ACHN (cell line): ENCODE data around the gene HOXA7.

Experiments
- DNase-seq: peaks from one replicate; pipeline ENCODE4 v3.0.0-alpha.2; 2015
- in situ Hi-C: cut with HindIII; loops from 2 replicates; pipeline ENCODE4 v1.10.0; 2017; ENCODE audit warnings: low sequenced_read_pairs, low pct_ligation_motif_present, low pct_unique_long_range_greater_than_20kb

Gene HOXA7

GRCh38 chr7:27185013-27185853 lies 28.8 kb upstream of the HOXA7 start, which contains the start of gene HOXA11:
HOXA11 (minus strand) TSS chr7:27185232; CDS start chr7:27185144, 88 bp downstream.
- DNase-seq = no peak
- in situ Hi-C loops = no loop called here

- in situ Hi-C loops = no loop called here
- DNase-seq = peak; percentile 79
Measured at GRCh38 chr7:27184337-27185012, 28.0 kb upstream of the HOXA7 start.

DNA sequence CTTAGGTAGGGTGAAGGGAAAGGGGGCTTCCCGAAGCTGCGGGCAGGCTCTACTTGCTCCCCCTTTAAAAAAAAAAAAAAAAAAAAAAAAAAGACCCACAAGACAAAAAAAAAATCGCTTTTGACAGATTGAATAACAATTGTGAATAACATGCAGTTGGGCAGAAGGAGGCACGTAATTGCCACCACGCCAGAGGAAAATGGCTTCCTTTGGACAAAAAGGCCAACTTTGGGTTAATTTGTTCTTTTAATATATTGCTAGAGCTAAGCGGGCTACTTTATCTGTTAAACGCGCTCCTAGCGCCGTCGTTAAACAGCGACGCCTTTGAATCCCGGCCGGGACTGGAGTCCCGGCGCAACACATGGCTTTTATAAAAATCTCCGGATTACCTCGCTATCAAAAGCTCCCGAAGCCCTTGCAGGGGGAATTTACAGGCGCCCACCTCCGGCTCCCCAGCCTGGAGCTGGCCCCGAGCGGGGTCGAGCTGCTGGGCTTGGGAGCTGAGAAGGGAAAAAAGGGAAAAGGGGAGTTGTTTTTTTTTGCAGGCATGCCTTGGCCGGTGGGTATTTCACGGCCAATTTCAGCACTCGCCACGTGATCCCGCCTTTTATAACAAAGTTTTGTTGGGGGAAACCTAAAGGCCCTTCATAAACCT lies 27.3 kb upstream of the HOXA7 start:
- DNase-seq = peak; percentile 50
- in situ Hi-C loops = no loop called here

DNA sequence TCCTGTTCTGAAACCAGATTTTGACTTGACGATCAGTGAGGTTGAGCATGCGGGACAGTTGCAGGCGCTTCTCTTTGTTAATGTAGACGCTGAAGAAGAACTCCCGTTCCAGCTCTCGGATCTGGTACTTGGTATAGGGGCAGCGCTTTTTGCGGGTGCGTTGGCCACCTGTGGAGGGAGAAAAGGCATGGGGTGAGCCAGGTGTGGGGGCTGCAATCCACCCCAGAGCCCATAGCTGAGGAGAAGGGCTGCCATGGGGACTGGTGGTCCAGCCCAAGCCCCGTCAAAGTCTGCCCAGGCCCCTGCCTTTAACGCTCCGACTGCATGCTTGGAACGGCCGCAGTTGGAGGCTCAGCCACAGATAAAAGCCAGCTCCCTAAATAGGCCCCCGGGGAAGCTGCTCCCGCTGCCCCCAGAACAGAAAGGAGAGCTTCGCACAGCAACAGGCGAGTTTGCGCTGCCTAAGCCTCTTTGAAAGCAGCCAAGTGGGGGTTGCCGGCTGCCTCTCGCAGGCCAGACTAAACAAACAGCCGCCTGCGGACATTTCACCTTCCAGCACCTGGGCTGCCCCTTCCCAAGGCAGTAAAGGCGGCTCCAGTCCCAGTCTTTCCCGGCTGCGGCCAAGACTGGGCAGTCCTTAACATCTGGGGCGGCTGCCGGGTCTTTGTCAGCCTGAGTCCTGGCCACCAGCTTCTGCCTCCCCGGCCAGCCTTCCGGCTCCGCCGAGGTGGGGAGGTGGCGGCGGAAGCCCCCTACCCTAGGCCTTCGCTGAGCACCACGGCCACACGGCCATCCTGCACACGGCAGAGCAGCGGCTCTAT lies 26.6 kb upstream of the HOXA7 start:
- in situ Hi-C loops = no loop called here
- no peak for DNase-seq

DNA sequence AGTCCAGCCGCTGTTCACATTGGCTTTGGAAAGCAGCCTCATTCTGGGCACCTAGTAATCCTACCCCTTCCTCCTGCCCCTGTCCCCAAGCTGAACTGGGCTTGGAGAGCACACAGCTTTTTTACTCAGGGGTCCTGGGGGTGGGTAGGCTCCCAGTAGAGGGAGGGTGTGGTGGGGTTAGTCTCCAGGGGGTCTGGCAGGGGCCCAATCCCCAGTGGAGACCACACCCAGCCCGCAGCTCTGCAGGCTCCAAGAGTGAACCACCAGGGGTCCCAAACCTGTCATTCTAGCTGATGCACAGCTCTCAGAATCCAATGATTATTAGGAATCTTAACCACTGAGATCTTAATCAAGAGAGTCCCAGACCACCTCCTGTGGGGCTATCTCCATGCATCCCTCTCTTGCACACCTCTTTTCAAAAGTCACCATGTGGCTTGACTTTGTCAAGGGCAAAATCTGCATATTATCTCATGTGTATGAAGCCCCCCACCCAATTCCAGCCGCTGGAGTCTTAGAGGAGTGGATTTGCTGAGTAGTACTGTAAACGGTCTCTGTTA lies 25.9 kb upstream of the HOXA7 start:
- DNase-seq = no peak
- in situ Hi-C loops = no loop called here

DNA sequence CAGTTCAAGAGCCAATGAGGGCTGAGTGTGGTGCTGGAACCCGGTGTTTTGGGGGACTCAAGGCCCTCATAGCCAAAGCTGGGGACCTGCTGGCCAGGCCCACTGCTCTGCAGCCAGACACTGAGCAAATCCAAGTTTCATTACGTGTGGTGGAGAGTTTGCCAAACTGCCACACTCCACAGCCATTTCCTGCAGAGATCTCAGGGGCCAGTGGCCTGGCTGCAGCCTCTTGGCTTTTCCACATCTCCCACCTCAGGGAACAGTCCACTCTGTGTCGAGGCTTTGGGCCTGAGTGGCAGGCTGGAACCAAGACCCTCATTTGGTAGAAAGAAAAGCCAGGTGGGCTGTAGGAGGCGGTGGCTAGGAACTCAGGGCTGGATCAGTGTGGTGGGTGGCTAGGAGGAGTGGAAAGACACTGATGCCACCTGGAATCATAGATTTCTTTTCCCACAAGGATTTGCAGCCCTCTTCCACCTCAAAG lies 25.4 kb upstream of the HOXA7 start:
- no peak for DNase-seq
- in situ Hi-C loops = no loop called here

GRCh38 chr7:27180431-27181420 lies 24.3 kb upstream of the HOXA7 start:
- DNase-seq = no peak
- in situ Hi-C loops = no loop called here

- peak; percentile 93 for DNase-seq
- in situ Hi-C loops = no loop called here
Measured at GRCh38 chr7:27179503-27180430, 23.3 kb upstream of the HOXA7 start.

DNA sequence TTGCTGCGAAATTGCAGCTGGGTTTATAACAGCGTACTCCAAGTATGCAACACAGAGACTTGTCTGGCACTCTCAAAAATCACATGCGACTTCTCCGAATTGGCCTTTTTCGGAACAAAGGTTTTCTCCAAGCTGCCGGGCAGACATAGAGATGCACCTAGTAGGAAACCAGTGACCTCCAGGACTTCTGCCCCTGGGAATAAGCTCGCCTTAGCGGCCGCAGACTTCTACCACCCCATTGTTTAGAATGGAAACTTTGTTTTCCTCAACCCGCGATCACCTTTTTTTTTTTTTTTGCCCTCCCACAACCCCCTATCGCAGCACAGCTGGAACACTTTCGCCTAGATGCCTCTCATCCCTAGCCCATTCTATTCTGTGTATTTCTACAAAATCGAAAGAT lies 22.6 kb upstream of the HOXA7 start:
- in situ Hi-C loops = no loop called here
- no peak for DNase-seq

GRCh38 chr7:27178366-27178765 lies 21.9 kb upstream of the HOXA7 start:
- no peak for DNase-seq
- in situ Hi-C loops = no loop called here

- in situ Hi-C loops = no loop called here
- DNase-seq = no peak
Measured at GRCh38 chr7:27177795-27178320, 21.4 kb upstream of the HOXA7 start.

GRCh38 chr7:27176962-27177794 lies 20.7 kb upstream of the HOXA7 start:
- in situ Hi-C loops = no loop called here
- no peak for DNase-seq

DNA sequence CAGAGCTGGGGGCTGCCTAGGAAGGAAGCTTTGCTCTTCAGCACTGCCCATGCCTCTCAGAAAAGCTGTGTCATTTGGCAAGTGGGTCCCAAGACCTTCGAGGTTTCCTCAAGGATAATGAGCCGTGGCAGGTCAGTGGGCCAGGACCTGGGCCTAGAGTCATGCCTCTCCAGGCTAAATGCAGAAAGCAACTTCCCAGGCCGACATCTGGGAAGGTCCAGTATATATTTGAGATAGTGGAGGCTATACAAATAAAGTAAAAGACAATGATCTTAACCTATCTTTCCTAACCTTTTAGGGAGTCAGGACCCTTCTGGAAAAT lies 20.0 kb upstream of the HOXA7 start:
- in situ Hi-C loops = no loop called here
- DNase-seq = no peak

GRCh38 chr7:27175626-27176523 lies 19.4 kb upstream of the HOXA7 start:
- in situ Hi-C loops = no loop called here
- no peak for DNase-seq
